Gastroesophageal sphincter (tissue), 3 donors: ENCODE results near the gene MDGA2.

ENCODE experiments used
- POLR2A ChIP-seq, 2 donors: fragments of 450-650 bp; IDR thresholded peaks; one replicate each; pipeline ENCODE4 v1.6.1; 2017; ENCODE audit warnings: antibody characterized with exemption in 2 of 2, mild to moderate bottlenecking in 2 of 2, moderate library complexity in 1 of 2
- POLR2AphosphoS5 ChIP-seq: sonication (generic); formaldehyde crosslinking; IDR thresholded peaks from one replicate; pipeline ENCODE4 v1.6.1; 2017; ENCODE audit warnings: antibody characterized with exemption
- TF ChIP-seq, protein P1 (sequence below), 4 experiments: fragments of 200-600 bp in 2 of 4; fragments of 450-650 bp in 2 of 4; sonication (generic) in 1 of 4; IDR thresholded peaks; one replicate each; pipeline ENCODE4 v1.5.1; 2017 to 2019; ENCODE audit warnings: antibody characterized with exemption in 4 of 4, mild to moderate bottlenecking in 2 of 4, moderate library complexity in 2 of 4

DNA sequence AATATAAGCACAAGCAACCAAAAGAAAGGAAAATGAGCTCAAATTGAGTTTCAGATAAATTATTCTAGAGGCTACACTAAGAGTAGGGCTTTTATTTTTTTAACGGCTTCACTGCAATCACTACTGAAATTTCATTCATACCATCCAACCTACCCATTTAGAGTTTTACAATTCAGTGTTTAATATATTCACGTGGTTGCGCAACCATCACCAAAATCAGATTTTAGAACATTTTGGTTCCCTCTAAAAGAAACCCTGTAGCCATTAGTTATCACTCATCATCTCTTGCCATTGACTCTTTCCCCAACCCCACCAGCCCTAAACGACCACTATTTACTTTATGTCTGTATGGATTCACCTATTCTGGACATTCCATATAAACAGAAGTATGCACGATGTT, 401.5 kb downstream of the MDGA2 start:
- TF ChIP-seq POLR2AphosphoS5: no peak
- TF ChIP-seq POLR2A (IDR thresholded peaks at IDR 0.05): no peak
- TF ChIP-seq, protein P1, sequence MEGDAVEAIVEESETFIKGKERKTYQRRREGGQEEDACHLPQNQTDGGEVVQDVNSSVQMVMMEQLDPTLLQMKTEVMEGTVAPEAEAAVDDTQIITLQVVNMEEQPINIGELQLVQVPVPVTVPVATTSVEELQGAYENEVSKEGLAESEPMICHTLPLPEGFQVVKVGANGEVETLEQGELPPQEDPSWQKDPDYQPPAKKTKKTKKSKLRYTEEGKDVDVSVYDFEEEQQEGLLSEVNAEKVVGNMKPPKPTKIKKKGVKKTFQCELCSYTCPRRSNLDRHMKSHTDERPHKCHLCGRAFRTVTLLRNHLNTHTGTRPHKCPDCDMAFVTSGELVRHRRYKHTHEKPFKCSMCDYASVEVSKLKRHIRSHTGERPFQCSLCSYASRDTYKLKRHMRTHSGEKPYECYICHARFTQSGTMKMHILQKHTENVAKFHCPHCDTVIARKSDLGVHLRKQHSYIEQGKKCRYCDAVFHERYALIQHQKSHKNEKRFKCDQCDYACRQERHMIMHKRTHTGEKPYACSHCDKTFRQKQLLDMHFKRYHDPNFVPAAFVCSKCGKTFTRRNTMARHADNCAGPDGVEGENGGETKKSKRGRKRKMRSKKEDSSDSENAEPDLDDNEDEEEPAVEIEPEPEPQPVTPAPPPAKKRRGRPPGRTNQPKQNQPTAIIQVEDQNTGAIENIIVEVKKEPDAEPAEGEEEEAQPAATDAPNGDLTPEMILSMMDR (IDR thresholded peaks at IDR 0.05): no peak
